ENCODE results near the gene NCOA3.

NCOA3 gene

GRCh38 chr20:47605673-47606413 is 104.2 kb downstream of the NCOA3 start:
- no peak for DNase-seq

DNA sequence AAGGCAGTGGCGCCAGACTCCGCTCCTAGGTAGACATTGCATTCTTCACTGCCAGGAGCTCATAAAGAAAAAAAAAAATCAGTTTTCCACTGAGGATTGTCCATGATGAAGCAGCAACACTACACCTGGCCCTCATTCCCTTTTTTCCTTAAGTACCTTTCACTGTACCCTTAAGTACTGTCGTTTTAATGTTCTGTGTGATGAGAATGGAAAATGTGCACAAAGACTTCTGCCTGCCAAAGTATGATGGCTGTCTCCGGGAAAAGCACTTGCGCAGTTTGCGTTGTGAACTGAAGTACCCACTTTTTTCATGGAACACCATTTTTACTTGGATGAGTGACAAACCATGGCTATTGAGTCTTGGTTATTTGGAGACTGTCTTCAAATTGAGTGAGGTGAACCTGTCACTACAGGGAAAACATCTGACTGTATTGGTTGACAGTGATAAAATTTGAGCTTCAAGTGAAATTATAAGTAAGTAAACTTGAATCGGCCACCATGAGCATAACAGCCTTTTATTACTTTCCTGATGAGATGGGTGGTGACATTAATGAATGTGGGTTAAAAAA is 104.8 kb downstream of the NCOA3 start:
- DNase-seq: no peak

GRCh38 chr20:47606983-47607613 is 105.4 kb downstream of the NCOA3 start:
- no peak for DNase-seq

GRCh38 chr20:47609001-47609400 is 107.3 kb downstream of the NCOA3 start:
- no peak for DNase-seq

- no peak for DNase-seq
These were observed 108.7 kb downstream of the NCOA3 start for GRCh38 chr20:47610247-47610944.

DNA sequence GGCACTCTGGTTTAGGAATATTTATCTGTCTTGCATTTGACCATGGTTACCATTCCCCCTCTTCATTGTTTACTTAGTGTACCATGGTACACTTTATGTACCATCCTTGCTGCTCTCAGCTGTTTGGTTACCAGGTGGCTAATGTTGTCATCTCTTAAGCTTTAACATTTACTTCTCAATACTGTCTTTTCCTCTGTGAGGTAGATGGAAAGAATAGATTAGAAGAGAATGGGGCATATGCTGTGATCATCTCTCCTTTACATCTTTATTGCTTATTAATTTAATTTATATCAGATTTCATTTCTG is 109.2 kb downstream of the NCOA3 start:
- no peak for DNase-seq

GRCh38 chr20:47611785-47612184 is 110.1 kb downstream of the NCOA3 start:
- no peak for DNase-seq

GRCh38 chr20:47612670-47613069 is 111.0 kb downstream of the NCOA3 start:
- DNase-seq: no peak

GRCh38 chr20:47614703-47615309 is 113.1 kb downstream of the NCOA3 start:
- no peak for DNase-seq

GRCh38 chr20:47618479-47618878 is 116.8 kb downstream of the NCOA3 start:
- no peak for DNase-seq

GRCh38 chr20:47620808-47621805 is 119.4 kb downstream of the NCOA3 start:
- DNase-seq: peak; percentile 62

DNA sequence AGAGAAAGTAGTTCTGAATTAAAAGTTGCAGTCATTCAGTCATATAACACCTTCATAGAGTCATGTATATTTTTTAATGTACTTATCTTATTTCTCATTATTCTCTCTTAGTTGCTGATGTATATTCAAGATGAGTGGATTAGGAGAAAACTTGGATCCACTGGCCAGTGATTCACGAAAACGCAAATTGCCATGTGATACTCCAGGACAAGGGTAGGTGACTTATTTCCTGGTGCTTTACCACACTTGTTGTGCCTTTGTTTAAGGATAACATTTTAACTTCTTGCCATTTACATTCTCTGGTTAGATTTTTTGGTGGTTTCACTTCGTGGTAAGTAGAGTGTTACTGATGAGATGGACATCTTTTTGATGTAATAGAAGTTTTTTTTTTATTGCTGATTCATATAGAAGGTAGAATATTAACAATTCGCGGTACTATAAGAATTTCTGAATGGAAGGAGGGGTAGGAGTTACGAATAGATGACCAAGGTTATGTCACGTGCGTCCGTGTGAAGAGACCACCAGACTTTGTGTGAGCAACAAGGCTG is 120.5 kb downstream of the NCOA3 start:
- DNase-seq: no peak

GRCh38 chr20:47623206-47623605 is 121.5 kb downstream of the NCOA3 start:
- DNase-seq: no peak

- DNase-seq: no peak
These were observed 125.9 kb downstream of the NCOA3 start for GRCh38 chr20:47627540-47627939.

- DNase-seq: no peak
These were observed 128.2 kb downstream of the NCOA3 start for GRCh38 chr20:47629907-47630306.

DNA sequence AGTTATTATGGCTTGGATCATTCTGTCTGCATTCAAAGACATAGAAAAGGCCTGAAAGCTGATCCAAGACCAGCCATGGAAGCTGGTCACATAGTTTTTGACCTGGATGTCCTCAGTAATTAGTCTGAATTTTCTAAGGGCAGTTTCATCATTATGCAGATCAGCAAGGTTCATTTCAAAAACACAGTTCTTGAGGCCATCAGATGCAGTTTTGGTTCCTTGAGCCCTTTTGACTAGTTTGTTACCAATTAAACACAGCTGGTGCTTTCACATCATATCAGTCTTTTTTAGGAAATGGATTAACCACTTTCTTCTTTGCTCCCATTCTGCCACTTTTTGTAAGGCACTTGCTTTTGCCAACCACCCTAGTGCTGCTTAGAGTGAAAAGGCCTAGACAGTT is 129.4 kb downstream of the NCOA3 start:
- no peak for DNase-seq

DNA sequence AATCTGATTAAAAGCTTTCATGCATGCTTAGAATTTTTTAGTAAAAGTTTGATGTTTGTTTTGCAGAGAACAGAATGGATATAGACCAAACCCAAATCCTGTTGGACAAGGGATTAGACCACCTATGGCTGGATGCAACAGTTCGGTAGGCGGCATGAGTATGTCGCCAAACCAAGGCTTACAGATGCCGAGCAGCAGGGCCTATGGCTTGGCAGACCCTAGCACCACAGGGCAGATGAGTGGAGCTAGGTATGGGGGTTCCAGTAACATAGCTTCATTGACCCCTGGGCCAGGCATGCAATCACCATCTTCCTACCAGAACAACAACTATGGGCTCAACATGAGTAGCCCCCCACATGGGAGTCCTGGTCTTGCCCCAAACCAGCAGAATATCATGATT is 133.6 kb downstream of the NCOA3 start:
- no peak for DNase-seq

GRCh38 chr20:47638851-47639250 is 137.2 kb downstream of the NCOA3 start:
- DNase-seq: no peak

DNA sequence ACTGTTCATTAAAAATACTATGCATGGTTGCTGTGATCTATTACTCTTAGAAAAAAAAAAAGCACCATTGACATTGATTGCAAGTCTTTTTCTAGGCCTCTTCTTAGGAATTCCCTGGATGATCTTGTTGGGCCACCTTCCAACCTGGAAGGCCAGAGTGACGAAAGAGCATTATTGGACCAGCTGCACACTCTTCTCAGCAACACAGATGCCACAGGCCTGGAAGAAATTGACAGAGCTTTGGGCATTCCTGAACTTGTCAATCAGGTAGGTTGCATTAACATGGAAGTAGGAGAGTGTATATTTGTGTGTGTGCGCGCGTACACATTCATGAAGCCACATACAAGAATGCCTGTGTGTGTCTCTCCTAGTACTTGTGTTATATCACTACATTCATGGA is 140.4 kb downstream of the NCOA3 start:
- no peak for DNase-seq

GRCh38 chr20:47642624-47643023 is 140.9 kb downstream of the NCOA3 start:
- DNase-seq: no peak

DNA sequence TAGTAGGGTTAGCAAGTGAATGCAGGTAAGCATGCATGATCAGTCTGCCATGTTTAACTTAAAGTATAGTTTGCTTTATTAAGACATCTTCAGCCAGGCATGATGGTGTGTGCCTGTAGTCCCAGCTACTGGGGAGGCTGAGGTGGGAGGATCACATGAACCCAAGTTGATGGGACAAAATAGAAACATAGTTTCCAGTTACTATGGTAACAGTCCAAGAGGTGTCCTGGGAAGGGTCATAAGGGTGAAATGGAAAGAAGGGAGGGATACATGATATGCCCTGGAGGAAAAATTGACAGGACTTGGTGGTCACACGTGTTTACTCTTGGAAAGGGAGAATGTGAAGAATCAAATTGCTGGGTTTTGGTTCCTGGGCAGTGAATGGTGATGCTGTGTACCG is 143.9 kb downstream of the NCOA3 start:
- no peak for DNase-seq

- no peak for DNase-seq
These were observed 146.3 kb downstream of the NCOA3 start for GRCh38 chr20:47647994-47648393.
